ENCODE measurements around the gene CTNNAL1.

CTNNAL1 gene

GRCh38 chr9:109012009-109012875 lies 1.1 kb downstream of the CTNNAL1 start:
- peaks cover 6% of the 10 kb centered on the region; the same call in 1 of the 2 replicates for H3F3A ChIP-seq (ENCODE audit: insufficient read depth, low read length)
- H2AFZ ChIP-seq (ENCODE audit: low read length) = no peak overlapping the region
- no peaks in the 10 kb centered on the region for H3K27me3 ChIP-seq (ENCODE audit: insufficient read depth, low read length)
- H3K27ac ChIP-seq (ENCODE audit: low read depth, low read length, poor library complexity, severe bottlenecking) = no peak overlapping the region
- no peak for TF ChIP-seq EZH2 (IDR thresholded peaks at IDR 0.05; ENCODE audit: borderline replicate concordance, low read length)
- TF ChIP-seq, protein P1, sequence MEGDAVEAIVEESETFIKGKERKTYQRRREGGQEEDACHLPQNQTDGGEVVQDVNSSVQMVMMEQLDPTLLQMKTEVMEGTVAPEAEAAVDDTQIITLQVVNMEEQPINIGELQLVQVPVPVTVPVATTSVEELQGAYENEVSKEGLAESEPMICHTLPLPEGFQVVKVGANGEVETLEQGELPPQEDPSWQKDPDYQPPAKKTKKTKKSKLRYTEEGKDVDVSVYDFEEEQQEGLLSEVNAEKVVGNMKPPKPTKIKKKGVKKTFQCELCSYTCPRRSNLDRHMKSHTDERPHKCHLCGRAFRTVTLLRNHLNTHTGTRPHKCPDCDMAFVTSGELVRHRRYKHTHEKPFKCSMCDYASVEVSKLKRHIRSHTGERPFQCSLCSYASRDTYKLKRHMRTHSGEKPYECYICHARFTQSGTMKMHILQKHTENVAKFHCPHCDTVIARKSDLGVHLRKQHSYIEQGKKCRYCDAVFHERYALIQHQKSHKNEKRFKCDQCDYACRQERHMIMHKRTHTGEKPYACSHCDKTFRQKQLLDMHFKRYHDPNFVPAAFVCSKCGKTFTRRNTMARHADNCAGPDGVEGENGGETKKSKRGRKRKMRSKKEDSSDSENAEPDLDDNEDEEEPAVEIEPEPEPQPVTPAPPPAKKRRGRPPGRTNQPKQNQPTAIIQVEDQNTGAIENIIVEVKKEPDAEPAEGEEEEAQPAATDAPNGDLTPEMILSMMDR (IDR thresholded peaks at IDR 0.05; ENCODE audit: low read length) = no peak
- peak overlapping the region; percentile 76 for H3K4me2 ChIP-seq (ENCODE audit: low read length)
- peak overlapping the region; percentile 83 for H3K9ac ChIP-seq (ENCODE audit: low read length)
- peak overlapping the region; percentile 86 for H3K4me3 ChIP-seq (ENCODE audit: low read depth, low read length, poor library complexity, severe bottlenecking)
- H3K4me1 ChIP-seq (ENCODE audit: insufficient read depth, low read length, severe bottlenecking) = peaks cover 29% of the 10 kb centered on the region
- H3K79me2 ChIP-seq (ENCODE audit: insufficient read depth, low read length) = peaks cover 9% of the 10 kb centered on the region; the same call in 1 of the 2 replicates
- no peaks in the 10 kb centered on the region for H3K9me3 ChIP-seq (ENCODE audit: low read length)
- H4K20me1 ChIP-seq (ENCODE audit: insufficient read depth, low read length) = no peaks in the 10 kb centered on the region
- no peaks in the 10 kb centered on the region for H3K9me2 ChIP-seq (ENCODE audit: low read depth, low read length)
- H3K36me3 ChIP-seq (ENCODE audit: insufficient read depth, low read length) = no peaks in the 10 kb centered on the region

DNA sequence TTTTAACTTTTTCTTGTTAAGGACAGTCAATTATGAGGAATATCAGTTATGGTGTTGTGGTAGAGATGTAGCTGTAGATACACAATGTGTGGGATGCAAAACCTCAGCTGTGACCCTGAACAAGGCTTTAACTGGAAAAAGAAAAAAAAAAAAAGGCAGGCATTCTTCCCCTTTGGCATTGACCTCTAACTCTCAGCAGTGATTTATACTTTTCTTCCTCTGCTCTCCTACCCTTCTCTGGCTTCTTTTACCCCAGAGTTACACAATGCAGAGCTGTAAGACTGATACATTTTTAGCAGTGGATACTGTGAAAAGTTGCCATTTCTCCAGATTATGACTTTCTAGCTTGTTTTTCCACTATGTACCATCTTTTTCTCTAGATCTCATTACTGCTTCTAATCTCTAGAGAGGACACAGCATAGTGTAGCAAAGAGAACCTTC lies 2.0 kb downstream of the CTNNAL1 start:
- Histone ChIP-seq H3K9ac (ENCODE audit: low read length) (no peak overlapping the region; the same call in 1 of the 2 replicates), H3K4me2 (ENCODE audit: low read length) (peak overlapping the region; percentile 76), H3K79me2 (ENCODE audit: insufficient read depth, low read length) (peaks cover 11% of the 10 kb centered on the region; the same call in 1 of the 2 replicates), H3K9me3 (ENCODE audit: low read length) (no peaks in the 10 kb centered on the region), H3K4me3 (ENCODE audit: low read depth, low read length, poor library complexity, severe bottlenecking) (no peak overlapping the region), H3K27me3 (ENCODE audit: insufficient read depth, low read length) (no peaks in the 10 kb centered on the region), H2AFZ (ENCODE audit: low read length) (no peak overlapping the region), H3K27ac (ENCODE audit: low read depth, low read length, poor library complexity, severe bottlenecking) (no peak overlapping the region), H3K36me3 (ENCODE audit: insufficient read depth, low read length) (no peaks in the 10 kb centered on the region), H3K9me2 (ENCODE audit: low read depth, low read length) (no peaks in the 10 kb centered on the region), H4K20me1 (ENCODE audit: insufficient read depth, low read length) (no peaks in the 10 kb centered on the region), H3F3A (ENCODE audit: insufficient read depth, low read length) (peaks cover 6% of the 10 kb centered on the region; the same call in 1 of the 2 replicates), H3K4me1 (ENCODE audit: insufficient read depth, low read length, severe bottlenecking) (peaks cover 29% of the 10 kb centered on the region)
- TF ChIP-seq, protein P1 (IDR thresholded peaks at IDR 0.05; ENCODE audit: low read length) = no peak
- TF ChIP-seq EZH2 (IDR thresholded peaks at IDR 0.05; ENCODE audit: borderline replicate concordance, low read length) = no peak

- no peak for TF ChIP-seq EZH2 (IDR thresholded peaks at IDR 0.05; ENCODE audit: borderline replicate concordance, low read length)
- TF ChIP-seq, protein P1 (IDR thresholded peaks at IDR 0.05; ENCODE audit: low read length) = no peak
- H3K9ac ChIP-seq (ENCODE audit: low read length) = no peak overlapping the region
- no peaks in the 10 kb centered on the region for H3K36me3 ChIP-seq (ENCODE audit: insufficient read depth, low read length)
- peaks cover 29% of the 10 kb centered on the region for H3K4me1 ChIP-seq (ENCODE audit: insufficient read depth, low read length, severe bottlenecking)
- no peaks in the 10 kb centered on the region for H3K9me3 ChIP-seq (ENCODE audit: low read length)
- no peaks in the 10 kb centered on the region for H4K20me1 ChIP-seq (ENCODE audit: insufficient read depth, low read length)
- H3K4me2 ChIP-seq (ENCODE audit: low read length) = peak overlapping the region; percentile 76; the same call in 1 of the 2 replicates
- H3K27me3 ChIP-seq (ENCODE audit: insufficient read depth, low read length) = no peaks in the 10 kb centered on the region
- H3K27ac ChIP-seq (ENCODE audit: low read depth, low read length, poor library complexity, severe bottlenecking) = no peak overlapping the region
- H3K4me3 ChIP-seq (ENCODE audit: low read depth, low read length, poor library complexity, severe bottlenecking) = no peak overlapping the region
- H3F3A ChIP-seq (ENCODE audit: insufficient read depth, low read length) = peaks cover 6% of the 10 kb centered on the region; the same call in 1 of the 2 replicates
- peaks cover 11% of the 10 kb centered on the region; the same call in 1 of the 2 replicates for H3K79me2 ChIP-seq (ENCODE audit: insufficient read depth, low read length)
- no peaks in the 10 kb centered on the region for H3K9me2 ChIP-seq (ENCODE audit: low read depth, low read length)
- H2AFZ ChIP-seq (ENCODE audit: low read length) = no peak overlapping the region
Measured at GRCh38 chr9:109010746-109011145, 2.6 kb downstream of the CTNNAL1 start.

Measured in OCI-LY1 (cell line).